Muscle of leg (tissue), 11 donors: ENCODE results near the gene PRMT1. TPM values are rescaled to one million over a fixed set of nuclear protein-coding genes. Genes with fewer than 3 reads are reported as not detected.

Source experiments
- DNase-seq: peaks from one replicate; pipeline ENCODE4 v3.0.0; 2013
- H3K27ac ChIP-seq: one replicate; pipeline ENCODE4 v1.5.1; 2013; ENCODE audit warnings: mild to moderate bottlenecking, low read length, control low read depth
- H3K27me3 ChIP-seq: one replicate; pipeline ENCODE4 v1.6.1; 2013; ENCODE audit warnings: low read length; ENCODE audit not compliant: control insufficient read depth, insufficient read depth
- H3K36me3 ChIP-seq: one replicate; pipeline ENCODE4 v1.6.1; 2013; ENCODE audit warnings: low read length; ENCODE audit not compliant: control insufficient read depth, insufficient read depth
- H3K4me1 ChIP-seq: one replicate; pipeline ENCODE4 v1.6.1; 2013; ENCODE audit warnings: low read length; ENCODE audit not compliant: control insufficient read depth, insufficient read depth
- H3K4me3 ChIP-seq: one replicate; pipeline ENCODE4 v1.5.1; 2013; ENCODE audit warnings: low read length, control low read depth
- H3K9me3 ChIP-seq: replicated peaks from 2 replicates; pipeline ENCODE4 v1.6.1; 2013; ENCODE audit warnings: low read depth, low read length; ENCODE audit not compliant: control insufficient read depth
- WGBS: methylation state at CpG from one replicate; pipeline ENCODE4 v1.1.5; 2013; ENCODE audit warnings: missing lambda C conversion rate; ENCODE audit not compliant: insufficient coverage; 5-methylcytosine and 5-hydroxymethylcytosine counted together
- polyA plus RNA-seq, 8 donors: library from polyadenylated mRNA; unstranded; fragments of 120-200 nt; gene quantifications; one replicate each; pipeline versions ENCODE4 v1.2.1 to v1.2.3, GENCODE V29; 2013; ENCODE audit warnings: inconsistent platforms in 1 of 8, low replicate concordance in 1 of 8; ENCODE audit not compliant: insufficient read length in 8 of 8, insufficient read depth in 1 of 8
- total RNA-seq: library from RNA; stranded (reverse); fragments of 120-200 nt; gene quantifications from one replicate; pipeline ENCODE4 v1.2.4, GENCODE V29; 2013

PRMT1 gene
- total and polyA plus RNA-seq, 9 donors, result 186 to 229 (median 210) TPM

DNA sequence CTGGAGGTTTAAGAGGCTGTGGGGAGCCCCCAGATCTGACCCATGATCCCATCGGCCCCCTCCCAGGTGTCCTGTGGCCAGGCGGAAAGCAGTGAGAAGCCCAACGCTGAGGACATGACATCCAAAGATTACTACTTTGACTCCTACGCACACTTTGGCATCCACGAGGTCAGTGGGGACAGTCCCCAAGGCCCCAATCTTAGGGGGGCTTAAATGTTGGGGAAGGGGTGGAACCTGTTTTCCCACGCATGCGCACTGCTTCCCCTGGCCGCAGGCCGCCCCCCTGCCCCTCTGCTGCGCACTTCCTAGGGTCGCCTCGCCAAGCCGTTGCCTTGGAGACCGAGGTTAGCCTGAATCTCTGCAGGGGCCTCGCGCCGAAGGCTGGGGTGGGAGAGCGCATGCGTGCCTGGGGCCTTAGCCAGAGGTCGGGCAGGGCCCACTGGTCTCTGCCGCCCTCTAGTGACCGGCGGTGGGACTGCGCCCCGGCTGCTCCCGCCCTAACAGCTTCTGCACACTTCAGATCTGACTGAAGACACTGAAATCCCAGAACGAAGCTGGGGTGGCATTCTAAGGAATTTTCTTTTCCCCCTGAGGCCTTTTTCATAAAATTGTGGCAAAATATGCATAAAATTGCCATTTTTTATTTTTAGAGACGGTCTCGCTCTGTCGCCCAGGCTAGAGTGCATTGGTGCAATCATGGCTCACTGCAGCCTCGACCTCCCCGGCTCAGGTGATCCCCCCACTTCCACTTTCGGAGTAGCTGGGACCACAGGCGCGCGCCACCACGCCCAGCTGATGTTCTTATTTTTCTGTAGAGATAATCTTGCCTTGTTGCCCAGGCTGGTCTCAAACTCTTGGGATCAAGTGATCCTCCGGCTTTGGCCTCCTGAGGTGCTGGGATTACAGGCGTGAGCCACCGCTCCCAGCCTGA is 3.6 kb downstream of the PRMT1 start:
- Histone ChIP-seq H3K27ac (peak overlapping the region; percentile 89), H3K9me3 (no peaks in the 10 kb centered on the region), H3K4me1 (peaks cover 42% of the 10 kb centered on the region), H3K4me3 (peak overlapping the region; percentile 0), H3K36me3 (peaks cover 46% of the 10 kb centered on the region), H3K27me3 (no peaks in the 10 kb centered on the region)
- peak; percentile 95 for DNase-seq
- WGBS, result 25% methylated on average over 27 of the region's 40 CpGs

DNA sequence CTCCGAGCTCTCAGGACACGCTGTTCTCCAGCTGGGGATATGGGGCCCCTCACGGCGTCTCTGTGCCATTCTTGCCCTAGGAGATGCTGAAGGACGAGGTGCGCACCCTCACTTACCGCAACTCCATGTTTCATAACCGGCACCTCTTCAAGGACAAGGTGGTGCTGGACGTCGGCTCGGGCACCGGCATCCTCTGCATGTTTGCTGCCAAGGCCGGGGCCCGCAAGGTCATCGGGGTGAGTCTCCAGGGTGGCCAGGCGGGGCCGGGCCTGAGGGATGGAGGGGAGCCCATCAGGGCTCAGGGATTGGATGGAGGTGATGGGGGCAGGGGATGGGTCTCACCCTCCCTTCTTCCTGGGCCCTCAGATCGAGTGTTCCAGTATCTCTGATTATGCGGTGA is 4.8 kb downstream of the PRMT1 start:
- 94% methylated on average over 13 of the region's 19 CpGs for WGBS
- no peak overlapping the region for H3K4me3 ChIP-seq
- peaks cover 55% of the 10 kb centered on the region for H3K36me3 ChIP-seq
- no peak overlapping the region for H3K27ac ChIP-seq
- H3K27me3 ChIP-seq, result no peaks in the 10 kb centered on the region
- H3K9me3 ChIP-seq, result no peaks in the 10 kb centered on the region
- peaks cover 45% of the 10 kb centered on the region for H3K4me1 ChIP-seq
- no peak for DNase-seq

DNA sequence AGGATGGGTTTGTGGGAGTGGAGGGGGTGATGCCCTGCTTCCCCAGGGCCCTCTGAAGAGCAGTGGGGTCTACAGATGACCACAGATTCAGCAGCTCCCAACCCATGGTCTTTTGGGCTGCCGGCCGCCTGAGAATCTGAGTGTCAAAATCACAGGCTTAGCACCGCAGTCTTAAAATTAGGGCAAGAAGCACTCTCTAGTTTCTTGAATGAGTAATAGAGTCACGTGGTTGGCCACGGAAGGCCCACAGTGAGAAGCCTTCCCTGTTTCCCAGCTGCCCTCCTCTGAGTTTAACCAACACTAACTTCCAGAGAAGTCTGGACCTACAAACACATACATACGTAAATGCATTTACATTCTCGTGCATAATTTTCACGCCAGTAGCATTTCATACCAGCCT is 5.2 kb downstream of the PRMT1 start:
- no peaks in the 10 kb centered on the region for H3K9me3 ChIP-seq
- no peak for DNase-seq
- 90% methylated on average over 3 of the region's 8 CpGs for WGBS
- no peak overlapping the region for H3K27ac ChIP-seq
- H3K4me3 ChIP-seq, result no peak overlapping the region
- H3K36me3 ChIP-seq, result peaks cover 60% of the 10 kb centered on the region
- peaks cover 50% of the 10 kb centered on the region for H3K4me1 ChIP-seq
- H3K27me3 ChIP-seq, result no peaks in the 10 kb centered on the region

DNA sequence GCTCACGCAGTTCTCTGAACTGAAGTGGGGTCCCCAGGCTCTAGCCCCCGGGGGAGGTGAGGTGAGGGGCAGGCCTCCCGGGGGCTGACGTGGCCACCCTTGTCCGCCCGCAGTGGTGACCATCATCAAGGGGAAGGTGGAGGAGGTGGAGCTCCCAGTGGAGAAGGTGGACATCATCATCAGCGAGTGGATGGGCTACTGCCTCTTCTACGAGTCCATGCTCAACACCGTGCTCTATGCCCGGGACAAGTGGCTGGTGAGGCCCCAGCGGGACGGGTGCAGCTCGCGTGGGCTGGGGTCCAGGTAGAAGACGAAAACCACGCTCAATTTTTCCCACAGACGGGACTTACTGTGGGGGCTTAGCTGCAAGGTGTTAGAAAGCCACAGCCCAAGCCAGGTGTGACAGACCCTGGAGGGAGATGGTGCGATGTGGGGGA is 6.8 kb downstream of the PRMT1 start:
- Histone ChIP-seq H3K27ac (no peak overlapping the region), H3K36me3 (peaks cover 70% of the 10 kb centered on the region), H3K4me1 (peaks cover 43% of the 10 kb centered on the region), H3K27me3 (no peaks in the 10 kb centered on the region), H3K9me3 (no peaks in the 10 kb centered on the region), H3K4me3 (no peak overlapping the region)
- 88% methylated on average over 18 of the region's 18 CpGs for WGBS
- no peak for DNase-seq

DNA sequence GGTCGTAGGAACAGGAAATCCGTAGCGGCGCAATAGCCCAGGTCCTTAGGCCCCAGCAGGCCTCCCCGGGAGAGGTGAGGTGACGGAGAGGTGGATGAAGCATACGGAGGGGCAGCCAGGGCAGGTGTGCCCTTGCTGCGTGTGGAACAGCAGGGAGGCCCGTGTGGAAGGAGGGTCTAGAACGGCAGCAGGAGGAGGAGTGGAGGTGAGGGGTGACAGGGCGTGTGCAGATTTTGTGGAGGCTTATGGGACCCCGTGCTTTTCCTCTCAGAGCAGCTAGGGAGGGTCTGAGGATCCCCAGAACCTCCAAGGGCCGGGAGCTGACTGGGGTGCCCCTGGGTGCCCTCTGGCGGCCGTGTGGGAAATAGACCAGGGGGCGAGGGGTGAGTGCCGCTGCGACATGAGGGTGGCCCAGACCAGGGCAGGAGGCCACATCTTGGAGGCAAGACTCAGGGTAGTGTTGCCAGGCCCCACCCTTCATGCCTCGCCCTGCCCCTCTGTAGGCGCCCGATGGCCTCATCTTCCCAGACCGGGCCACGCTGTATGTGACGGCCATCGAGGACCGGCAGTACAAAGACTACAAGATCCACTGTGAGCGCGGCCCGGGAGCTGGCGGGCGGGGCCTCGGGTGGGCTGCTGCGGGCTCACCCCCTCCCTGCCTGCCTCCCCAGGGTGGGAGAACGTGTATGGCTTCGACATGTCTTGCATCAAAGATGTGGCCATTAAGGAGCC is 7.3 kb downstream of the PRMT1 start:
- Histone ChIP-seq H3K36me3 (peaks cover 73% of the 10 kb centered on the region), H3K27me3 (peaks cover 5% of the 10 kb centered on the region), H3K27ac (no peak overlapping the region), H3K9me3 (no peaks in the 10 kb centered on the region), H3K4me3 (no peak overlapping the region), H3K4me1 (peaks cover 43% of the 10 kb centered on the region)
- 78% methylated on average over 34 of the region's 35 CpGs for WGBS
- DNase-seq, result no peak

DNA sequence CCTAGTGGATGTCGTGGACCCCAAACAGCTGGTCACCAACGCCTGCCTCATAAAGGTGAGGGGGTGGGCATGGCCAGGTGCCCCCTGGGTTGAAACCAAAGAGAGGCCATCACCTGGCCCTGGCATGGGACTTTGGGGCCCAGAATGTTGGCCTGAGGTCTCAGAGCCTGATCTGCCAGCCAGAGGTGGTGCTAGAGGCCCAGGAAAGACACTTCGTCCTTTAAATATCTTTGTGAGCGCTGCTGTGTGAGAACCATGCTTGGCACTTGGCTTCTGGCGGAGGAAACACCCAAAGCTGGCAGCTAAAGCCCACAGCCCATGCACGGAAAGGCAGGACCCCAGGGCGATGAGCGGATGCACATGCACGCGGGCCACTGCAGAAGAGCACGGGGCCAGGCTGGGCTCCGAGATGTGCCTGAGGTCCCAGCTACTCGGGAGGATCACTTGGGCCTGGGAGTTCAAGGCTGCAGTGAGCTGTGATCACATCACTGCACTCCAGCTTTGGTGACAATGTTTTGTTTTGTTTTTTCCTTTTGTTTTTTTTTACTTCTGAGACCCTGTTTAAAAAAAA is 8.0 kb downstream of the PRMT1 start:
- Histone ChIP-seq H3K4me1 (peaks cover 43% of the 10 kb centered on the region), H3K4me3 (no peak overlapping the region), H3K27me3 (peaks cover 12% of the 10 kb centered on the region), H3K9me3 (no peaks in the 10 kb centered on the region), H3K27ac (no peak overlapping the region), H3K36me3 (peaks cover 73% of the 10 kb centered on the region)
- DNase-seq, result no peak
- WGBS, result 87% methylated on average over 13 of the region's 13 CpGs

DNA sequence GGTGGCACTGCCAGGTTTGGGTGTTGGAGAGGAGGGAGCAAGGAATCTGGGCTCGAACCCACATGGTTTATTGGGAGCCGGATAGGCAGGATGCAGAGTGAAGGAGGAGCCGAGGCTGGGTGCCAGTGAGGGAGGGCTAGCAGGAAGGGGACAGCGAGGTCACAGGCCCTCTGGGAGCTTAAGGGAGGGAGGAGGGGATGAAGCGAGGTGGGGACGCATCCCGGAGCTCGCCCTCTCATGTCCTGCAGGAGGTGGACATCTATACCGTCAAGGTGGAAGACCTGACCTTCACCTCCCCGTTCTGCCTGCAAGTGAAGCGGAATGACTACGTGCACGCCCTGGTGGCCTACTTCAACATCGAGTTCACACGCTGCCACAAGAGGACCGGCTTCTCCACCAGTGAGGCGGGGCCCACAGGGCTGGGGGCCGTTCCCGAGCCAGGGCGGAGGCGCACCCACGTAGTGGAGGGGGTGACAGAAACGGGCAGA is 8.8 kb downstream of the PRMT1 start:
- 68% methylated on average over 23 of the region's 23 CpGs for WGBS
- no peak for DNase-seq
- H3K4me3 ChIP-seq, result no peak overlapping the region
- peaks cover 43% of the 10 kb centered on the region for H3K4me1 ChIP-seq
- H3K9me3 ChIP-seq, result no peaks in the 10 kb centered on the region
- peaks cover 71% of the 10 kb centered on the region for H3K36me3 ChIP-seq
- H3K27ac ChIP-seq, result peak overlapping the region; percentile 47
- peaks cover 20% of the 10 kb centered on the region for H3K27me3 ChIP-seq

DNA sequence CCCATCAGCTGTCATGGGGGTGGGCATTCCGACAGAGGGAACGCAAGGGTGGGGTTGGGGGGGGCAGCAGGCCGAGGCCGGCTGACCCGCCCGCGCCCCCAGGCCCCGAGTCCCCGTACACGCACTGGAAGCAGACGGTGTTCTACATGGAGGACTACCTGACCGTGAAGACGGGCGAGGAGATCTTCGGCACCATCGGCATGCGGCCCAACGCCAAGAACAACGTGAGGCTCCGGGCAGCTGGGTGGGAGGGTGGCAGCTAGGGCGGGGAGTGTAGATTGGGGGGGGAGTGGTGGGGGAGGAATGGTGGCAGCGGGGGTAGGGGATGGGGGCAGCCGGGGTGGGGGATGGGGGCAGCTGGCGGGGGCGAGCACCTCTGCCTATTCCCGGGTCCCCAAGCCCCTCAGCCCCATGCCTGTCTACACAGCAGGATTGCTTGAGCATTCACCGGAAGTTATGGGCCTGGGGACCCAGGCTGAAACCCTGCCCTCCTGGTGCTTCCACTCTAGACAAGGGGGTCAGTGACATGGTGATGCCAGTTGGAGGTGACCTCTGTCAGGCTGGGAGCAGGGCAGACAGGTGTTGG is 9.5 kb downstream of the PRMT1 start:
- 85% methylated on average over 12 of the region's 27 CpGs for WGBS
- no peak overlapping the region for H3K4me3 ChIP-seq
- H3K27me3 ChIP-seq, result peaks cover 26% of the 10 kb centered on the region
- no peak for DNase-seq
- peaks cover 47% of the 10 kb centered on the region for H3K4me1 ChIP-seq
- H3K36me3 ChIP-seq, result peaks cover 64% of the 10 kb centered on the region
- H3K27ac ChIP-seq, result peak overlapping the region; percentile 82
- no peaks in the 10 kb centered on the region for H3K9me3 ChIP-seq

DNA sequence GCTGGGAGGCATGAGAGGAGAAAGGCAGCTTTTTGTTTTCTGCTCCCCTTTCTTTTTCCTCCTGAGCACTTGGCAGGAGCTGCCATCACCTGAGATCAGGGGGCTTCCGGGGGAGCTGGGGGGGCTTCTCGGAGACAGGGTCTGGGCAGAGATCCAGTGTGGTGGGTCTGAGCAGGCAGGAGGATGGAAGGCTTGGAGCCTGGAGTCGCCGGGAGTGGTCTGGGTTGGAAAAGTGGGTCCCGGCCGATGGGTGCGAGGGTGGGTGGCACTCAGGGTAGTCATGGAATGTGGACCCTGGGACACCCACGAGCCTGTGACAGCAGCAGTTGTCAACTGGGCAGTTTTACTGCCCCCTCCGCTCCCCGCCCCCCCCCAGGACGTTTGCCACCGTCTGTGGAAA is 10.1 kb downstream of the PRMT1 start:
- peaks cover 58% of the 10 kb centered on the region for H3K36me3 ChIP-seq
- peaks cover 27% of the 10 kb centered on the region for H3K27me3 ChIP-seq
- H3K9me3 ChIP-seq, result no peaks in the 10 kb centered on the region
- H3K4me1 ChIP-seq, result peaks cover 50% of the 10 kb centered on the region
- peak overlapping the region; percentile 82 for H3K27ac ChIP-seq
- no peak for DNase-seq
- 70% methylated on average over 8 of the region's 12 CpGs for WGBS
- no peak overlapping the region for H3K4me3 ChIP-seq
